ENCODE results near the gene BIN2. TPM values are rescaled to one million over a fixed set of nuclear protein-coding genes. Genes with fewer than 3 reads are reported as not detected.

Gene BIN2
- total RNA-seq, 3 donors from 2014 or later (not counting 1 experiment from before 2014, with no cell fraction given): 443 to 495 (median 478) TPM

DNA sequence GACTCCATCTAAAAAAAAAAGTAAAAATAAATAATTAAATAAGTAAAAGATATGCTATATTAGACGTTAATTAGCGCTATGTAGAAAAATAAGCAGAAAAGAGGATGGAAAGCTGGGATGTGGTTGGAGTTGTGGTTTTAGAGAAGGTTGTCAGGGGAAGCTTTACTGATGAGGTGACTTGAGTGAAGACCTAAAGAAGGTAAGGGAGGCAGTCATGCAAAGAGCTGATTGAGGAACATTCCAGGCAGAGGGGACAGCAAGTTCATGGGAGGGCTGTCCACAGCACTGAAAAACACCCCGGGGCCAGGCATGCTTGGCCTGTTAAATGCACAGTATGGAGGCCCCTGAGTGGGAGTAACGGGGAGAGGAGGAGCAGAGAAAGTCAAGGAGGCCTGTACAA is 69.4 kb downstream of the BIN2 start:
- H3K4me1 Mint-ChIP-seq: peaks cover 4 to 5% of the 10 kb centered on the region in 2 donors
- H3K36me3 Mint-ChIP-seq: no peaks in the 10 kb centered on the region
- no peaks in the 10 kb centered on the region for H3K27me3 Mint-ChIP-seq (ENCODE audit: low read depth in 2 of 2)
- Histone ChIP-seq H3K27me3 (ENCODE audit: control insufficient read depth, insufficient read depth, low read length) (no peaks in the 10 kb centered on the region), H3K9me3 (ENCODE audit: control insufficient read depth, insufficient read depth, low read length) (no peaks in the 10 kb centered on the region), H3K27ac (ENCODE audit: low read length) (no peak overlapping the region), H3K36me3 (ENCODE audit: control insufficient read depth, insufficient read depth, low read length) (no peaks in the 10 kb centered on the region), H3K4me1 (ENCODE audit: control insufficient read depth, insufficient read depth, low read length) (no peaks in the 10 kb centered on the region), H3K4me3 (ENCODE audit: low read length) (no peak overlapping the region)
- 75% methylated on average over 4 of the region's 4 CpGs for WGBS (ENCODE audit: insufficient coverage)
- ATAC-seq: no peak
- intact Hi-C loops (cut with micrococcal nuclease): no loop called here
- H3K9me3 Mint-ChIP-seq: no peaks in the 10 kb centered on the region
- TF ChIP-seq, protein P1, sequence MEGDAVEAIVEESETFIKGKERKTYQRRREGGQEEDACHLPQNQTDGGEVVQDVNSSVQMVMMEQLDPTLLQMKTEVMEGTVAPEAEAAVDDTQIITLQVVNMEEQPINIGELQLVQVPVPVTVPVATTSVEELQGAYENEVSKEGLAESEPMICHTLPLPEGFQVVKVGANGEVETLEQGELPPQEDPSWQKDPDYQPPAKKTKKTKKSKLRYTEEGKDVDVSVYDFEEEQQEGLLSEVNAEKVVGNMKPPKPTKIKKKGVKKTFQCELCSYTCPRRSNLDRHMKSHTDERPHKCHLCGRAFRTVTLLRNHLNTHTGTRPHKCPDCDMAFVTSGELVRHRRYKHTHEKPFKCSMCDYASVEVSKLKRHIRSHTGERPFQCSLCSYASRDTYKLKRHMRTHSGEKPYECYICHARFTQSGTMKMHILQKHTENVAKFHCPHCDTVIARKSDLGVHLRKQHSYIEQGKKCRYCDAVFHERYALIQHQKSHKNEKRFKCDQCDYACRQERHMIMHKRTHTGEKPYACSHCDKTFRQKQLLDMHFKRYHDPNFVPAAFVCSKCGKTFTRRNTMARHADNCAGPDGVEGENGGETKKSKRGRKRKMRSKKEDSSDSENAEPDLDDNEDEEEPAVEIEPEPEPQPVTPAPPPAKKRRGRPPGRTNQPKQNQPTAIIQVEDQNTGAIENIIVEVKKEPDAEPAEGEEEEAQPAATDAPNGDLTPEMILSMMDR (IDR thresholded peaks at IDR 0.05): no peak
- peak overlapping the region in 1 of 2 donors; percentile 14 for H3K27ac Mint-ChIP-seq
- no peak for DNase-seq
- no peak overlapping the region for H3K4me3 Mint-ChIP-seq

DNA sequence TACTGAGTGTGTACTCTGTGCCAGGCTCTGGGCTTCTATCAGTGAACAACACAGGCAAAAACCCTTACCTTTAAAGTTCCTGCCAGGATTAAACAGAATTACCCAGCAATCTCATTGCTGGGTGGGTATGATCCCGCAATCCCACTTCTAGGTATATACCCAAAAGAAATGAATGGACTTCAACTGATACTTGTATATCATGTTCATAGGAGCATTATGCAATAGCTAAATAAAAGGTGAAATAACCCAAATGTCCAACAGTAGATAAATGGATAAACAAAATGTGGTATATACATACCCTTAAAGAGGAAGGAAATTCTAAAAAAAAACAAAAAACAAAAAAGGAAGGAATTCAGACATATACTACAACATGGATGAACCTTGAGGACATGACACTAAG is 70.7 kb downstream of the BIN2 start:
- H3K27me3 Mint-ChIP-seq (ENCODE audit: low read depth in 2 of 2): no peaks in the 10 kb centered on the region
- Histone ChIP-seq H3K27ac (ENCODE audit: low read length) (no peak overlapping the region), H3K27me3 (ENCODE audit: control insufficient read depth, insufficient read depth, low read length) (no peaks in the 10 kb centered on the region), H3K4me3 (ENCODE audit: low read length) (no peak overlapping the region), H3K4me1 (ENCODE audit: control insufficient read depth, insufficient read depth, low read length) (no peaks in the 10 kb centered on the region), H3K36me3 (ENCODE audit: control insufficient read depth, insufficient read depth, low read length) (no peaks in the 10 kb centered on the region), H3K9me3 (ENCODE audit: control insufficient read depth, insufficient read depth, low read length) (no peaks in the 10 kb centered on the region)
- H3K36me3 Mint-ChIP-seq: no peaks in the 10 kb centered on the region
- H3K9me3 Mint-ChIP-seq: no peaks in the 10 kb centered on the region
- H3K27ac Mint-ChIP-seq: no peak overlapping the region
- peaks cover 7 to 8% of the 10 kb centered on the region in 2 donors for H3K4me1 Mint-ChIP-seq
- no CpG with 5 or more reads among the region's 1 CpG for WGBS (ENCODE audit: insufficient coverage)
- ATAC-seq (no peak), DNase-seq (no peak)
- TF ChIP-seq, protein P1 (IDR thresholded peaks at IDR 0.05): no peak
- intact Hi-C loops (cut with micrococcal nuclease): no loop called here
- no peak overlapping the region for H3K4me3 Mint-ChIP-seq

DNA sequence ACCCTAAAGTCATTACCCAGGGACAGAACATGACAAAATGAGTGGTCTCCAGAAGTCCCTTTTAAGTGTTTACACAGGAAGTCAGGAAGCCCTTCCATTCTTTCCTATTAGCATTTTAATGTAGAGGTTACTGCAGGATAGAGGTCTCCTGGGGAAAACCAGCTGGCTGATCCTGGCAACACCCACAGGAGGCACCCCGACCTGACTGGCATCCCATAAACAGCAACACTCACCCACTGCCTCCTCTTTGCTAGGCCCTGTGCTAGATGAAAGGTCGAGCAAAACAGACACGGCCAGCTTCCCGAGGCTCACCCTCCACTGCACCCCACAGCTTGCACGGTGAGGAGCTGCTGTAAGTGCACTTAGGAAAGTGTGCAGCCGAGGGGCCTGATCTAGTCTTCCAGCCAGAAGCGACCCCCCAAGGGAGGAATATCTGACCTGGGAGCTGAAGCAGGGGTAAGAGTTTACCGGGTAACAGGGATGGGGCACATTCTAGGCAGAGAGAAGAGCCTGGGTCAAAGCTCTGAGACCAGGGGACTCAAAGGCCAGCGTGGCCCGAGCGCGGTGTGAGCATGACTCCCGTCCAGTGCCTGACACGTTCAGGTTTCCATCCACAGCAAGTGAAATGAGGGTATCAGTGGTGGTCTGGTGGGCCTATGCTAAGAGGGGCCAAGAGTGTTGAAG is 76.3 kb downstream of the BIN2 start:
- DNase-seq (no peak), ATAC-seq (no peak)
- Histone ChIP-seq H3K9me3 (ENCODE audit: control insufficient read depth, insufficient read depth, low read length) (no peaks in the 10 kb centered on the region), H3K36me3 (ENCODE audit: control insufficient read depth, insufficient read depth, low read length) (peaks cover 17% of the 10 kb centered on the region), H3K4me3 (ENCODE audit: low read length) (no peak overlapping the region), H3K4me1 (ENCODE audit: control insufficient read depth, insufficient read depth, low read length) (peaks cover 21% of the 10 kb centered on the region), H3K27me3 (ENCODE audit: control insufficient read depth, insufficient read depth, low read length) (no peaks in the 10 kb centered on the region), H3K27ac (ENCODE audit: low read length) (peak overlapping the region; percentile 39)
- peak overlapping the region; percentile 82 to 89 for H3K27ac Mint-ChIP-seq
- 94% methylated on average over 14 of the region's 14 CpGs for WGBS (ENCODE audit: insufficient coverage)
- peaks cover 36 to 37% of the 10 kb centered on the region in 2 donors for H3K4me1 Mint-ChIP-seq
- H3K4me3 Mint-ChIP-seq: peak overlapping the region; percentile 17
- no peaks in the 10 kb centered on the region for H3K27me3 Mint-ChIP-seq (ENCODE audit: low read depth in 2 of 2)
- intact Hi-C loops (cut with micrococcal nuclease): no loop called here
- no peaks in the 10 kb centered on the region for H3K9me3 Mint-ChIP-seq
- peaks cover 1% of the 10 kb centered on the region for H3K36me3 Mint-ChIP-seq
- TF ChIP-seq, protein P1 (IDR thresholded peaks at IDR 0.05): no peak

Measured in natural killer cell (primary cell).